ENCODE measurements around the gene TMPRSS6. TPM values are rescaled to one million over a fixed set of nuclear protein-coding genes. Genes with fewer than 3 reads are reported as not detected.

Gene TMPRSS6
- total RNA-seq, 1 experiment from 2014 or later = not detected

- Histone ChIP-seq H3K27me3 (ENCODE audit: low read length) (no peaks in the 10 kb centered on the region), H3K4me3 (ENCODE audit: low read length) (no peak overlapping the region), H3K27ac (ENCODE audit: low read length) (no peak overlapping the region), H3K9ac (ENCODE audit: low read length) (no peak overlapping the region), H3K9me3 (ENCODE audit: low read length) (no peaks in the 10 kb centered on the region), H3K9me2 (replicated peaks; ENCODE audit: insufficient read depth, low read length) (no peaks in the 10 kb centered on the region), H3K79me2 (ENCODE audit: low read length) (no peaks in the 10 kb centered on the region), H3K36me3 (ENCODE audit: insufficient read depth, low read length) (no peaks in the 10 kb centered on the region), H3K4me2 (ENCODE audit: low read depth, low read length, poor library complexity, severe bottlenecking) (no peak overlapping the region), H3K4me1 (ENCODE audit: low read length) (peaks cover 7% of the 10 kb centered on the region), H2AFZ (ENCODE audit: low read length) (no peak overlapping the region), H4K20me1 (ENCODE audit: insufficient read depth, low read depth, low read length) (no peaks in the 10 kb centered on the region)
- DNase-seq = peak; percentile 16
These were observed 80.5 kb downstream of the TMPRSS6 start for GRCh38 chr22:37028692-37029674.

- Histone ChIP-seq H3K9ac (ENCODE audit: low read length) (no peak overlapping the region), H3K4me3 (ENCODE audit: low read length) (no peak overlapping the region), H3K79me2 (ENCODE audit: low read length) (no peaks in the 10 kb centered on the region), H3K4me2 (ENCODE audit: low read depth, low read length, poor library complexity, severe bottlenecking) (no peak overlapping the region), H3K27me3 (ENCODE audit: low read length) (no peaks in the 10 kb centered on the region), H4K20me1 (ENCODE audit: insufficient read depth, low read depth, low read length) (no peaks in the 10 kb centered on the region), H3K27ac (ENCODE audit: low read length) (no peak overlapping the region), H3K9me2 (replicated peaks; ENCODE audit: insufficient read depth, low read length) (no peaks in the 10 kb centered on the region), H3K4me1 (ENCODE audit: low read length) (peaks cover 7% of the 10 kb centered on the region), H2AFZ (ENCODE audit: low read length) (no peak overlapping the region), H3K9me3 (ENCODE audit: low read length) (no peaks in the 10 kb centered on the region), H3K36me3 (ENCODE audit: insufficient read depth, low read length) (no peaks in the 10 kb centered on the region)
- no peak for DNase-seq
These were observed 82.0 kb downstream of the TMPRSS6 start for GRCh38 chr22:37027556-37027955.

GRCh38 chr22:37026325-37026724 lies 83.2 kb downstream of the TMPRSS6 start:
- Histone ChIP-seq H3K27me3 (ENCODE audit: low read length) (no peaks in the 10 kb centered on the region), H3K27ac (ENCODE audit: low read length) (no peak overlapping the region), H3K4me1 (ENCODE audit: low read length) (peaks cover 7% of the 10 kb centered on the region), H4K20me1 (ENCODE audit: insufficient read depth, low read depth, low read length) (no peaks in the 10 kb centered on the region), H3K9me3 (ENCODE audit: low read length) (no peaks in the 10 kb centered on the region), H3K4me2 (ENCODE audit: low read depth, low read length, poor library complexity, severe bottlenecking) (no peak overlapping the region), H3K36me3 (ENCODE audit: insufficient read depth, low read length) (no peaks in the 10 kb centered on the region), H3K79me2 (ENCODE audit: low read length) (no peaks in the 10 kb centered on the region), H3K9me2 (replicated peaks; ENCODE audit: insufficient read depth, low read length) (no peaks in the 10 kb centered on the region), H2AFZ (ENCODE audit: low read length) (no peak overlapping the region), H3K9ac (ENCODE audit: low read length) (no peak overlapping the region), H3K4me3 (ENCODE audit: low read length) (no peak overlapping the region)
- DNase-seq = no peak

- Histone ChIP-seq H3K9me2 (replicated peaks; ENCODE audit: insufficient read depth, low read length) (no peaks in the 10 kb centered on the region), H2AFZ (ENCODE audit: low read length) (no peak overlapping the region), H3K4me2 (ENCODE audit: low read depth, low read length, poor library complexity, severe bottlenecking) (no peak overlapping the region), H4K20me1 (ENCODE audit: insufficient read depth, low read depth, low read length) (no peaks in the 10 kb centered on the region), H3K79me2 (ENCODE audit: low read length) (no peaks in the 10 kb centered on the region), H3K27me3 (ENCODE audit: low read length) (no peaks in the 10 kb centered on the region), H3K27ac (ENCODE audit: low read length) (no peak overlapping the region), H3K9ac (ENCODE audit: low read length) (no peak overlapping the region), H3K4me3 (ENCODE audit: low read length) (no peak overlapping the region), H3K36me3 (ENCODE audit: insufficient read depth, low read length) (no peaks in the 10 kb centered on the region), H3K4me1 (ENCODE audit: low read length) (peaks cover 8% of the 10 kb centered on the region), H3K9me3 (ENCODE audit: low read length) (no peaks in the 10 kb centered on the region)
- DNase-seq = no peak
These were observed 83.9 kb downstream of the TMPRSS6 start for GRCh38 chr22:37025500-37026070.

GRCh38 chr22:37024339-37025157 lies 85.0 kb downstream of the TMPRSS6 start:
- Histone ChIP-seq H3K27me3 (ENCODE audit: low read length) (no peaks in the 10 kb centered on the region), H3K9me3 (ENCODE audit: low read length) (no peaks in the 10 kb centered on the region), H3K36me3 (ENCODE audit: insufficient read depth, low read length) (no peaks in the 10 kb centered on the region), H3K27ac (ENCODE audit: low read length) (no peak overlapping the region), H2AFZ (ENCODE audit: low read length) (no peak overlapping the region), H3K4me1 (ENCODE audit: low read length) (peaks cover 14% of the 10 kb centered on the region), H3K9ac (ENCODE audit: low read length) (no peak overlapping the region), H4K20me1 (ENCODE audit: insufficient read depth, low read depth, low read length) (no peaks in the 10 kb centered on the region), H3K4me2 (ENCODE audit: low read depth, low read length, poor library complexity, severe bottlenecking) (no peak overlapping the region), H3K79me2 (ENCODE audit: low read length) (no peaks in the 10 kb centered on the region), H3K4me3 (ENCODE audit: low read length) (no peak overlapping the region), H3K9me2 (replicated peaks; ENCODE audit: insufficient read depth, low read length) (no peaks in the 10 kb centered on the region)
- DNase-seq = no peak

GRCh38 chr22:37023743-37024338 lies 85.7 kb downstream of the TMPRSS6 start:
- Histone ChIP-seq H3K79me2 (ENCODE audit: low read length) (no peaks in the 10 kb centered on the region), H3K4me3 (ENCODE audit: low read length) (no peak overlapping the region), H4K20me1 (ENCODE audit: insufficient read depth, low read depth, low read length) (no peaks in the 10 kb centered on the region), H3K9ac (ENCODE audit: low read length) (no peak overlapping the region), H3K27me3 (ENCODE audit: low read length) (no peaks in the 10 kb centered on the region), H2AFZ (ENCODE audit: low read length) (no peak overlapping the region), H3K27ac (ENCODE audit: low read length) (no peak overlapping the region), H3K4me2 (ENCODE audit: low read depth, low read length, poor library complexity, severe bottlenecking) (no peak overlapping the region), H3K9me2 (replicated peaks; ENCODE audit: insufficient read depth, low read length) (no peaks in the 10 kb centered on the region), H3K36me3 (ENCODE audit: insufficient read depth, low read length) (no peaks in the 10 kb centered on the region), H3K4me1 (ENCODE audit: low read length) (peaks cover 16% of the 10 kb centered on the region), H3K9me3 (ENCODE audit: low read length) (no peaks in the 10 kb centered on the region)
- DNase-seq = no peak

- DNase-seq = no peak
- H3K36me3 ChIP-seq (ENCODE audit: insufficient read depth, low read length) = no peaks in the 10 kb centered on the region
- H3K27me3 ChIP-seq (ENCODE audit: low read length) = no peaks in the 10 kb centered on the region
- H3K9me2 ChIP-seq (replicated peaks; ENCODE audit: insufficient read depth, low read length) = no peaks in the 10 kb centered on the region
- peaks cover 18% of the 10 kb centered on the region for H3K4me1 ChIP-seq (ENCODE audit: low read length)
- no peaks in the 10 kb centered on the region for H3K9me3 ChIP-seq (ENCODE audit: low read length)
- H3K79me2 ChIP-seq (ENCODE audit: low read length) = no peaks in the 10 kb centered on the region
- no peak overlapping the region for H3K4me3 ChIP-seq (ENCODE audit: low read length)
- H3K27ac ChIP-seq (ENCODE audit: low read length) = no peak overlapping the region
- no peak overlapping the region for H3K9ac ChIP-seq (ENCODE audit: low read length)
- H4K20me1 ChIP-seq (ENCODE audit: insufficient read depth, low read depth, low read length) = no peaks in the 10 kb centered on the region
- no peak overlapping the region for H3K4me2 ChIP-seq (ENCODE audit: low read depth, low read length, poor library complexity, severe bottlenecking)
- H2AFZ ChIP-seq (ENCODE audit: low read length) = no peak overlapping the region
These were observed 86.8 kb downstream of the TMPRSS6 start for GRCh38 chr22:37022483-37023337.

Data from Karpas-422 (cell line).